Activated CD8-positive, alpha-beta memory T cell treated with anti-CD3 and anti-CD28 coated beads for 1 hour (primary cell): Measurements from ENCODE around the gene ZFHX2.
"Not testable (repeated sequence)": the region's sequence is repeated elsewhere in the genome, so short reads cannot be mapped to it uniquely, and the experiment has no call there.

ENCODE experiments used
- DNase-seq, 2 donors: peaks; one replicate each; pipeline ENCODE4 v3.0.0-alpha.2; 2020; ENCODE audit warnings: low read depth in 1 of 2; ENCODE audit errors: extremely low read depth in 1 of 2

The ZFHX2 gene

DNA sequence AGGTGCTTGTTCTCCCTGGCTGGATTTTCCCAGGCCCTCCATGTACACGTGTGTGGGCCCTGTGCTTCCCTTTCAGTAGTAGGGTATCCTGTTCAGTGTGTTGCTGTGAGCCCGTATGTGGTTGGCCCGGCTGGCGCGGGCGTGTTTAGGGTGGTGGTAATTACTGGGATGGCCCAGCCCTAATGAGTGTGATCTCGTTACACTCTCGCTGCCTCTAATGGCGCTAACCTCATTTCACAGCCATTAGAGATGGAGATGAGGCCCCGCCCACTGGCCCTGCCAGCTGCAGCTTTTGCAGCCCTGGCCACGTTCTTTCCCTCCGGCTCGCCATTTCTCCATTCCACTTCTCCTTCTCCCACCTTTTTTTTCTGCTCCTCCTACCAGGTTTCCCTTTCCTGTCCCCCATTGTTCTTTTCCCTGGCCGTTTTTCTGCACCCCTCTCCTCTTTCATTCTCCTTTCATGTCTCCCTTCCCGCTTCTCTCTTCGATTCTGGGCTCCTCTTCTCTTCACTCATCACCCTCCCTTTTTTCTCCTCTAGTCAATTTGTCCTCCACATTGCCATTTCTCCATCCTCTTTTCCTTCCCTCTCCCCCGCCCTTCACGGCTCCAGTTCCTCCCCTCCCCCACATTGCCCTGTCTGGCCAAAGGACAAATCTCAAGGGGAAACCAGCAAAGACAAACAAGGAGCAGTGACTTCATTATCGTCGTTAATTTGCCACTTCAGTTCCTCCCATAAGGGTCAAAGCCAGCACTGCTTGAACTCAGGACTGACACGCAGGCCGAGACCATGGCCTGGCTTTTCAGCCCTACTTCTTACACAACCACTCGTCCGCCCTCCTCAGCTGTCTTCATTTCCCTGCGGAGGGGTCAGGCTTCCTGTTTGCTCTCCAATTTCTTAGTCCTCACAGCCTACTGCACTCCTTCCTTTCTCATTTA, 6.8 kb downstream of the ZFHX2 start:
- no peak for DNase-seq

DNA sequence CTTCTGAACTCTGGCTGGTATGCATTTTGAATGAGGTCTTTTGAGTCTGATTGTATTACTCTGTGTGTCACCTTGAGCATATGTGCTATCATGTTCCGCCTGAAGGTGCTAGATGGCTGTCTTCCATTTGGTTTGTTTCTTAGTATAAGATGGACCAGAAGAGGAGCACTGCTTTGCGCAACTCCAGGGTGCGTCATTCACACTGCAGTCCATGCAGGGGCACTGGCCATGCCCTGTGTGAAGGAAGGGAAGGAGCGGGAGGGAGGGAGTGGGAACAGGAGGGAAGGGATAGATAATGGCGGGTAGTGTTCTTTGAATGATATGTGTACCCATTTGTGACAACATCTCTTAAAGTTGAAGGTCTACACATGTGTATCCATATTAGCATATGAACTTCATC, 8.2 kb downstream of the ZFHX2 start:
- no peak for DNase-seq

DNA sequence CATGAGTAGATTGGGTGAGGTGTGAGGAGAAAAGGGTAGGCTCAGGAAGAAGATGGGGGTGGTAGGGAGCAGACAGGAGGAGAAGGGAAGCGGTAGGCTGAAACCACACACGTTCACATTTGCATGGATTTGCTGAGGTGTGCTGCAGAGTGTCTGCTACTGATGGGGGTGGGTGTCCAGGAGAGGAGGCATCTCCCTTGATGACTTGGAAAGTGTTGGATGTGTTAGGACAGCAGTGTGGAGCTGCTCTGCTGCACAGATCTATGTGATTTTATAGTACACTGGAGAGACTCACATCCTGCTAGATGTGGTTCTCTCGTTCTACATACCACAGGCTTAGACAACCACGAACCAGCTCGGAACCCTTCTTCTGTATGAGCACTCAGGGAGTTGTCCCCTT, 9.3 kb downstream of the ZFHX2 start:
- no peak for DNase-seq

DNA sequence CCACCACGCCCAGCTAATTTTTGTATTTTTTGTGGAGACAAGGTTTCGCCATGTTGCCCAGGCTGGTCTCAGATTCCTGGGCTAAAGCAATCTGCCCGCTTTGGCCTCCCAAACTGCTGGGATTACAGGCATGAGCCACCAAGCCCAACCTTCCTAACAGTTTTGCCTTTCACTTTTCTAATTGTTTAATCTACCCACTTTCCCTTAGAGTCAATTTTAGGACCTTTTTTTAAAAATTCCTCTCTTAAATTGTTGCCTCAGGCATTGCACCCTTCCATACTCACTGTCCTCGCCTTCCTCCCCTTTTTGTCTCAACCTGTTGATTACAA, 11.5 kb downstream of the ZFHX2 start:
- DNase-seq: no peak

DNA sequence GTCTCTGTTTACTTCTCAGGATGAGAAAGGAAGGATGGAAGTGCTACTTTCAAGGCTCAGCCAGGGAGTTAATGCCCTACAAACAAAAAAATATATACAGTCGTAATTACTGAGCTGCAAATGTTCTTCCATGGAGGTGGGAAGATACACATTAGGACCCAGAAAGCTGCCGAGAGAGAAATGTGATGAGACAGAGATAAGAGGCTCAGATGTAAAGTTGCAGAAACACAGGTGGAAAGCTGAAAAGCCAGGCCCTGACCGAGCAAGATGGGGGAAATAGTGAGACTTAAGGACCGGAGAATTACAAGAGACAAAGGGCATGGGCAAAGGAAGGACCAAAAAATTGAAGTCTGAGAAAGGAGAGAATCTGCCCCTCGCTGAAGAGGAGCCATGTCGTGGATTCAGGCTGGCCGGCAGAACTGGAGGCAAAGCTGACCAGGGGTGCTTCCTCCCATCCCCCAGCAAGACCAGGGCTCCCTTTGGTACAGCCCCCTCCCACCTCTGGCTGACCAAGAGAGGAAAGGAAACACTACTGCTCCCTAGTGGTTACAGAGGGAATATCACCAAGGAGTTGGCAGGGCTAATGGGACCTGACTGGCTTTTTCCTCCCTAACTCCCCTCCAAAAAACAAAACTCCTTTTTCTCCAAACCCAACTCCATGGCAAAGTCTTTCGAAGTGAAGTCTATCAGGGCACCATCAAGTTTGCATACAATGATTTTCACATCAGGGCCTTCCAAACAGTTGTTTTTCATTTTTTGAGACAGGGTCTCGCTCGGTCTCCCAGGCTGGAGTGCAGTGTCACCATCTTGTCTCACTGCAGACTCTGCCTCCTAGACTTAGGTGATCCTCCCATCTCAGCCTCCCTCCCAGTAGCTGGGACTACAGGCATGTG, 12.1 kb downstream of the ZFHX2 start:
- no peak for DNase-seq

DNA sequence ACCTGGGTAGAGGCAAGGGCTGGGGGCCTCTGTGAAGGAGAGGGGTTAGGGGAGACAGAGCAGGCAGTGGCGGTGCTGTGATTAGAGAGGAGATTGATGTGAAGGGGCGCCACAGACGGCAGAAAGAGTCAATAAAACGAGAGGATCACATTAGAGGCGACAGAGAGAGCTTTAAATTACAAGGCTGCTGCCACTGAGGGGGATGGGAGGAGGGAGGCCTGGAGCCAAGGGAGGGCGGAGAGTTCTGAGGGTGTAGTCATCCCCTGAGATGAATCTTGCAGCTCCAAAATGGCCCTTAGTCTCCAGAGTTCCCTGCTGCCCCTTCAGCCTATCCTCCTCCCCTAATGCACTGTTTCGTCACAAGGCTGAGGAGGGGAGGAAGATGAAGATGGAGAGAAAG, 12.8 kb downstream of the ZFHX2 start:
- DNase-seq: no peak

DNA sequence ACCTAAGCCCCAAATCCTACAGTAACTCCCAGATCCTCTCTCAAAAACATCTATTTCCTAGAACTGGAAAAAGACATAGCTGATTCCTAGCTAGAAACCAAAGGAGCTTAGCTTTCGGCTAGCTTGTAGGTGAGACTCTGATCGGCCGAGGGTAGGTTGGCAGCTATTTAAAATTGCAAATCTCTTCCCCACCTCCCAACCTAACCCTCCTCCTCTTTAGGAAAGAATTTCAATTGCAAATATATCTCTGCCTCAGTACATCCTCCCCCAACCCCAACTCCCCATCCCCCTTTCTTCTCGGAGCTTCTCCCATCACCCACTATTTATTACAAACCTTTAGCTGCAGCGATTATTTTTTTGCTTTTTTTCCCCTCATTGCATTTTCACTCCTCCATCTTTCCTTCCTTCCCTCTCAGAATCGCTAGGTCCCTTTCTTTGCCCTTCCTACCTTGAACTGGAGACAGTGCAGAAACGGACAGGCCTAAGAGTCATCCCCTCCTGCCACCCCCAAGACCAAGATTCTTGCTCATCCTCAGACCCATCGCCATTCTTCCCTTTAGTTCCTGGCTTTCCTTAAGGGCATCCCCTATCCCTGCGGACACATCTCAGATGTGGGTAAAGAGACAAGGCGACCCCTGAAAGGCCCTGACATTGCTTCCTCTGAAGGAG, 13.4 kb downstream of the ZFHX2 start:
- DNase-seq: no peak

DNA sequence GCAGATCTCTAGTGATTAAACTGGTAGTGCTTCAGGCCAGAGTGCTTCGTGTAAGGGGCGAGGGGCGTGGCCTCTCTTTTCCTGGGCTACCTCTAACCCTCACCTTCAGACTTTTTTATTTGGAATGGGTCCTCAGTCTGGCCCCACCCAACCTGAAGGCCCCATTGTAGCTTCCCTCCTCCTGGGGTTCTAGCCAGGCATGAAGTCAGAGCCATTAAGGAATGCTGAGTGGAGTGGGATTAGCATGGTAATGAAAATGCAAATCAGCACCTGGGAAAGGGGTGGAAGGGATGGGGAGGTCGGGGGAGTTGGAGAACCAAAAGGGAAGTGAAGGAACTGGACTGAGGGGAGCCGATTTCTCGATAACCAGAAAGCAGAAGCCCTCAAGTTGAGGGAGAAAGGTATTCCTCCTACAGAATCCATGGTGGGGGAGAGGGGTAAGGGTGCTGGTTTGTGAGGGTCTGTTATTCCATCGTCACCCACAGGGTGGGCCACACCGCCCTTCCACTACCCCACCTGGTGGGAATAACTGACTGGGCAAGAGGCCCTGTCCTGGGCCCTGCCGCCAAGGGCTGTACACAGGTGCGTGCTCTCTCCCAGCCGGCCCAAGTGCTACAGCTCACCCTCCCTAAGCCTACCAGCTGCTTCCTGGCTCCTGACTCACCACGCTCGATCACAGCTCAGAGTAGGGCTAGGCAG, 14.1 kb downstream of the ZFHX2 start:
- no peak for DNase-seq

DNA sequence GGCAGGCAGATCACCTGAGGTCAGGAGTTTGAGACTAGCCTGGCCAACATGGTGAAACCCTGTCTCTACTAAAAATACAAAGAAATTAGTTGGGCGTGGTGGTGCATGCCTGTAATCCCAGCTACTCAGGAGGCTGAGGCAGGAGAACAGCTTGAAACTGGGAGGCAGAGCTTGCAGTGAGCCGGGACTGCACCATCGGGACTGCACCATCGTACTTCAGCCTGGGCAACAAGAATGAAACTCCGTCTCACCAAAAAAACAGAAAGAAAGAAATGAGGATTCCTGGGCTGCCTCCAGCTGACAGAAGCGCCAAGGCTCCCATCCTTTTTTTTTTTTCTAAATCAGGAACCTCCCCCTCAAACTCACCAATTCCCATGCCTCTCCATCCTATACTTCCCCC, 14.7 kb downstream of the ZFHX2 start:
- not testable (repeated sequence) for DNase-seq

DNA sequence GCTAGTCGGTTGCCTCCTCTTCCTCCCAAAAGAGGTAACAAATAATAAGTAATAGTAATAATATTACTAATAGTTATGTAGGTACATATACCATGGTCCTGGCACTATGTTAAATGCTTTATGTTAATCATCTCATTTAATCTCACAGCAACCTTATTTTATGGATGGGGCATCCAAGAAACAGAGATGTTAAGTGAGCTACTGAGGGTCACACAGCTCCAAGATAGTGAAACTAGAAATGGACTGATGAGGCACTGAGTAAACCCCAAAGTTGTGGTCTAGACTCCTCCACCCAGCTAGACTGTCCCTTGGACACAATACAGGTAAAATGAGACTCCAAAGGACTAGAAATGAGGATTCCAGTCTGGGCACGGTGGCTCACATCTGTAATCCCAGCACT, 15.1 kb downstream of the ZFHX2 start:
- no peak for DNase-seq

DNA sequence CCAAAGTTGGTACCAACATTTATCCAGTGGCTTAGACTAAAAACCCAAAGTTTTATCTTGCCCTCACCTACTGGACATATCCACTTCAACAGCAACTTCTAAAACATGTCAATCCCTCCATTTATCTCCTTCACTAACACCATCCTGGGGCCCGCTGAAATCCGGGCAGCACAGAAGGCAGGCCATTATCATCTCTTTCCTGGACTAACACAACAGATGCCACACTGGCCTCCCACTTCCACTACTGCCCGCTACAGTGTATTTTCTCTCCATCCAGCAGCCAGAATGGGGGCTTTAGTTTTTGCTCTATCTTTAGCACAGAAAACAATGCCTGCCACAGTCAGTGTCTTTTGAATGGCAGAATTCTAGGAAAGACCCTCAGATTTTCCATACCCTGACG, 15.6 kb downstream of the ZFHX2 start:
- no peak for DNase-seq

DNA sequence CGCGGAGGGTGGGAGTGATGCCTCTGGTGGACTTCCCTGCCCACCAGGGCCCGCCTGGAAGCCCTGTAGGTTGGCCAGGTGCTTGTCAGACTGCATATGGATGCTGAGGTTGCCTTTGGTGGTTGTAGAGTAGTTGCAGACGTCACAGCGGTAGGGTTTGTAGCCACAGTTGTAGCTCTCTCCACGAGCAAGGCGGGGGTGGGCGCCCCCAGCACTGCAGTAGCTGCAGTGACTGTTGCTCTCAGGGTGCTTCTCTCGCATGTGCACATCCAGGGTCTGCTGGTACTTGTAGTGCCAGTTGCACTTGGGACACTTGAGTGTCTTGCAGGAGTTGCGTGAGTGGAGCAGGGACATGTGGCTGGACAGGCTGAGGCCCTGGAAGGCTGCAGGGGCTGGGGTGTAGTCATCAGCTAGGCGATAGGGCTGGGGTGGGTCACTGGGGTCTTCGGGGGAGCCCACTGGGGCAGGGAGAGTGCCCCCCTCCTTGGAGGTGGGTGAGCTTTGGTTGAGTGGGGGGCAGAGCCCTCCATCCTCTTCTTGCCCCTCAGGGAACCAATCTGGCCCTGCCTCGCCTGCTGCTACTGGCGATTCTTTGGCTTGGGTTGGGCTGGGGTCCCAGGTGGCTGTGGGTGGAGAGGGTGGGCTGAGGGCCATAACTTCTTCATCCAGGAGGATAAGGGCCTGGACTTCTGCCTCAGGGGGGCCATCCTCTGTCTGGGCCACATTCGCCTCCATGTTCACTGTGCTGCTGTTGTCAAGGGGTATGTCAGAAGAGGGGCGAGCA, 17.7 kb downstream of the ZFHX2 start:
- no peak for DNase-seq

DNA sequence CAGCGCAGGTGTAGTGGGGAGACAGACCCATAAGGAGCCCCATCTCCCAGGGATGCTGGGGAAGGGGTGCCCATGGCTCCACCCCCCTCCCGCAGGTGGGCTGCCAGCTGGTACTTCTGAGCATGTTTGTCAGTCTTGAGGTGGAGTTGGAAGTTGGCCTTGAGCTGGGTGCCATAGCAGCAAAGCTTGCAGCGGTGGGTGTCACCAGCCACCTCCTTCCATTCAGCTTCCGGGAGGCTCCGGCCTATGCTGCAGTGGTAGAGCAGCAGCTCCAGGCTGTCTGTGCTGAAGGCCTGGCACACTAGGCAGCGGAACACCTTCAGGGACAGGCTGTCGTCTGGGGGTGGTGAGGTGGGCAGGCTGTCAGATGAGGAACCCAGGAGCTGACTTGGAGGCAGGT, 18.9 kb downstream of the ZFHX2 start:
- DNase-seq: no peak

DNA sequence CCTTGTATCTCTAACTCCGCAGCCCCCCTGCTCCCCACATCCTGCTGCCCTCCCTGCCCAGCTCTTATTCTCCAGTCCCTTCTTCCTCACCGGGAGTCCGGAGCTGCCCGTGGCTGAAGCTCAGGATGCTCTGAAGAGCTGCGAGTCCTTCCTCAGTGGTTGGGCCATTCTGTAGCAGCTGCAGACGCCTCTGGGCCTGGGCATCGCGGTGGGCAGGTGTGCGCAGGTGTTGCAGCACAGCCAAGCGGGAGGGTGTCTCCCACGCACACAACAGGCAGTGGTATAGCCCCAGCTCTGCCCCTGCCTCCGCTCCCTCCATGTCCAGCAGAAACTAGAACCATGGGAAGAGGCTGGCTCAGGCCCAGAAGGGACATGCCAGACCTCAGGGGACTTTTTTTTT, 20.2 kb downstream of the ZFHX2 start:
- DNase-seq: no peak

DNA sequence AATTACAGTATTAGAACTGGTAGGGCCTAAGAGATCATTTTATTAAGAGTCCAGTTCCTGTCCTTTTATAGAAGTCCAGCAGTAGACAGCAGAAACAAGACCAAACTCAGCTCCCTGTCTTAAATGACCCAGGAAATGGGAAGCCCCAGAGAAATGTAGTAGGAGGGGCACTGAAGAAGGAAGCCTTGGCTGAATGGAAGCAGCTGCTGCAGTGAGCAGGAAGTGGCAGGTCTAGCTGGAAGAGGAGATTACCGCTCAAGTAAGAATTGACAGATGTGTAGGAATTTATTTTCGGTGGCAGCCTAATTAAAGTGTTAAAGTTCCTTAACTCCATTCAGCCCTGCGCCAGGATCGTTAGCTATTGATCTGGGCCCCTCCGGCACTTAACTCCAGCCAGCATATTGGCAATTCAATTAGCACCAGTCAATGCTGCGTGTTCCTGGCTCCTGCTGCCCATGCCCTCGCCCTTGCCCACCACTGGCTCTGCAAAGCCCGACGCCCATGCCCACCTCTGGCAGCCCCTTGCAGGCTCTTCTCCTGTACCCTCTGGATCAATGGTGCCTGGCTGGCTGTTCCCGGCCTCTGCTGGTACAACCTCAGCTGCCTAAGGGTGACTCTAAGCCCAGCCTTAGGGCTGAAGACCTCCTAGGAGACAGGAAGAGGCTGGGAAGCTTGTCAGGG, 21.1 kb downstream of the ZFHX2 start:
- DNase-seq: no peak

DNA sequence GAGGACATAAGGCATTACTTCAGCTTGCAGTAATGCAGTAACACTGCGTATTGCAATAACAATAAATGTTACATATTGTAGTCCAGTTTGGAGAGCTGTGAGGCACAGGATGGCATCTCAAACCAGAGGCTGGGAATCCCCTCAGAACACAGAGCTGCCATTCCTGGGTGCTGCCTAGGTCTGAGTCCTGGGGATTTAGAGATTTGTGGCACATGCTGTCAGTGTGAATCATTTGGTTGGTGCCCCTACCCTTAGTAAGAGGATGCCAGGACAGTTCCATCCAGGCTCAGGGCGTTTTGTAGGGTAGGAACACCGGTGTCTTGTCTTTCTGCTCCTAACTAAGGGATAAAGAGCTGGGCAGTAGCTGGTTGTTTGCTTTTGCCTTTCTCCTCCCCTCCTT, 22.5 kb downstream of the ZFHX2 start:
- DNase-seq: no peak

DNA sequence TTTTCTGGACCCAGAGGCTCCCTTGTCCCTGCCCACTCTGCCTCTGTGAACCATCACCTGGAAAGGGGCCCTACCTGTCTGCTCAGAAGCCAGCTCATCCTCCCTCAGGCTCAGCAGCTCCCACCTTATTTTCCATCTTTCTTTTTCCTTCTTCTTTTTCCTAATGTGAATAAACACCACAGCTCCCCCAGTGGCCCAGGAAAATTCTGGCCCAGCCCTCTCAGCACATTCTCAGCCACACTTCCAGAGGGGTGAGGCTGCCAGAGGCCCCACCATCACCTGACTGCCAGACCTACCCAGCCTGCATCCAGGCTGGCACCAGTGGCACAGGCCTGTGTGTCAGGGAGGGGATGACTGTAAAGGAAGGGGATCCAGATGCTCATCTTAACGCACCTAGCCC, 23.0 kb downstream of the ZFHX2 start:
- DNase-seq: no peak

DNA sequence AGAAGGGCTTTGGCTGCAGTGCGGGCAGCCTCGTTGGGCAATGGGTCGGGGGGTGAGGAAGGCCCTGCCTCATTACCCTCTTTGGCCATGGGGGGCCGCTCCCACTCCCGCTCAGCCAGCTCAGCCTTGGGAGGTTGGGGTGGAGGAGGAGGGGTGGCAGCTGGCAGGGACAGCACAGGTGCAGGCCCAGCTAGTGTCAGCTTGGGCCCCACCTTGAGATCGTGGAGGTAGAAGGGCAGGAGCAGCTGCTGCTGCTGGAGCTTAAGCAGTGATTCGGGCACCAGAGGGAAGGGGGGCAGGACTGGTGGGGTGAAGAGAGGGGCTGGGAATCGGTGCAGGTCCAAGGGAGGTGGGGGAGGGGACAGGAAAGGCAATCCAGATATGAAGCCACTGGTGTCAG, 26.0 kb downstream of the ZFHX2 start:
- no peak for DNase-seq

DNA sequence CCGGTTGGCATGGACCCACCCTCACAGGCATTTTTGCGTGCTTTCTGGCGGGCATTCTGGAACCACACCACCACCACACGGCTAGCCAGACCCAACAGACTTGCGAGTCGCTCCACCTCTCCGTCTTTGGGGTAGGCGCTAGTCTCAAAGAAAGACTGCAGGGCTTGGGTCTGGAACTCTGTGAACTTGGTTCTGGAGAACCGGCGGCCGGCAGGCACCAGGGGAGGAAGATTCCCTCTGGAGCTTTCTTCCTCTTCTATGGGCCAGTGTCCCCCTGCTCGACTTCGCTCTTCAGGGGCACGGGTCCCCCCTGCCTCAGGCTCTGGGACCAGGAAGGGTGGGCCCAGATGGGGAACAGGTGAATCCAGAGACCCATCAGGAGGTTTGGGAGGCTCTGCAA, 26.6 kb downstream of the ZFHX2 start:
- no peak for DNase-seq
